ENCODE data around the gene OFD1. TPM values are rescaled to one million over a fixed set of nuclear protein-coding genes. Genes with fewer than 3 reads are reported as not detected.

The OFD1 gene
- polyA plus RNA-seq, 1 of the 3 experiments (the other 2 are of a cell fraction): 13.4 TPM

GRCh38 chrX:13816176-13816575 is 81.6 kb downstream of the OFD1 start:
- ChIA-PET CTCF (no interaction called here), POLR2A (no interaction called here)
- Histone ChIP-seq H3K4me1 (ENCODE audit: control insufficient read depth in 1 of 2, insufficient read depth in 2 of 2, low read depth in 1 of 2, low read length in 1 of 2) (no peaks in the 10 kb centered on the region), H3K36me3 (replicated peaks in 1 of 2; ENCODE audit: control insufficient read depth in 1 of 2, insufficient read depth in 2 of 2, low read length in 1 of 2) (no peaks in the 10 kb centered on the region), H3K27ac (ENCODE audit: low read depth in 2 of 2, low read length in 1 of 2) (no peak overlapping the region), H3K4me3 (ENCODE audit: low read depth in 2 of 2, low read length in 1 of 2) (no peak overlapping the region), H2AFZ (ENCODE audit: low read depth) (no peak overlapping the region), H3K4me2 (no peak overlapping the region), H3K9me3 (no peaks in the 10 kb centered on the region), H3K9ac (no peak overlapping the region), H3K9me2 (no peaks in the 10 kb centered on the region), H3K27me3 (ENCODE audit: insufficient read depth) (peaks cover 14% of the 10 kb centered on the region; the same call in 1 of the 2 replicates), H4K20me1 (ENCODE audit: insufficient read depth) (no peaks in the 10 kb centered on the region), H3K79me2 (ENCODE audit: insufficient read depth) (no peaks in the 10 kb centered on the region), H3F3A (replicated peaks; ENCODE audit: insufficient read depth) (no peaks in the 10 kb centered on the region)
- 35% methylated on average over 6 of the region's 6 CpGs for WGBS (ENCODE audit: low lambda C conversion rate)
- TF ChIP-seq USF2 (IDR thresholded peaks at IDR 0.05; ENCODE audit: borderline replicate concordance, low read depth, low read length): no peak
- no peak for TF ChIP-seq MAX (IDR thresholded peaks at IDR 0.05; ENCODE audit: low read depth)
- TF ChIP-seq CTCF (IDR thresholded peaks at IDR 0.05): no peak
- TF ChIP-seq EZH2phosphoT487 (IDR thresholded peaks at IDR 0.05; ENCODE audit: borderline replicate concordance, low read depth): no peak
- TF ChIP-seq GABPA (IDR thresholded peaks at IDR 0.05; ENCODE audit: low read depth): no peak
- no peak for TF ChIP-seq ELF1 (IDR thresholded peaks at IDR 0.05)
- no peak for TF ChIP-seq RAD21 (IDR thresholded peaks at IDR 0.05; ENCODE audit: low read length)
- DNase-seq: no peak

- Histone ChIP-seq H3K4me1 (ENCODE audit: control insufficient read depth in 1 of 2, insufficient read depth in 2 of 2, low read depth in 1 of 2, low read length in 1 of 2) (no peaks in the 10 kb centered on the region), H3K36me3 (replicated peaks in 1 of 2; ENCODE audit: control insufficient read depth in 1 of 2, insufficient read depth in 2 of 2, low read length in 1 of 2) (no peaks in the 10 kb centered on the region), H3F3A (replicated peaks; ENCODE audit: insufficient read depth) (no peaks in the 10 kb centered on the region), H2AFZ (ENCODE audit: low read depth) (no peak within 1 kb of the TSS), H3K9me2 (no peaks in the 10 kb centered on the region), H4K20me1 (ENCODE audit: insufficient read depth) (no peaks in the 10 kb centered on the region), H3K27me3 (ENCODE audit: insufficient read depth) (peaks cover 14% of the 10 kb centered on the region; the same call in 1 of the 2 replicates), H3K4me3 (ENCODE audit: low read depth in 2 of 2, low read length in 1 of 2) (no peak within 1 kb of the TSS), H3K9ac (no peak within 1 kb of the TSS), H3K9me3 (no peaks in the 10 kb centered on the region), H3K79me2 (ENCODE audit: insufficient read depth) (no peaks in the 10 kb centered on the region), H3K4me2 (no peak within 1 kb of the TSS), H3K27ac (ENCODE audit: low read depth in 2 of 2, low read length in 1 of 2) (no peak within 1 kb of the TSS)
- no peak for DNase-seq
- WGBS (ENCODE audit: low lambda C conversion rate): 38% methylated on average over 18 of the region's 19 CpGs
- TF ChIP-seq MXI1 (IDR thresholded peaks at IDR 0.05; ENCODE audit: low read depth, low read length) (no peak), SIN3A (IDR thresholded peaks at IDR 0.05; ENCODE audit: borderline replicate concordance, low read depth, low read length) (no peak), NRF1 (IDR thresholded peaks at IDR 0.05; ENCODE audit: low read depth, low read length) (no peak), FOXM1 (IDR thresholded peaks at IDR 0.05; ENCODE audit: low read depth) (no peak), RAD21 (IDR thresholded peaks at IDR 0.05; ENCODE audit: low read length) (no peak), RXRA (IDR thresholded peaks at IDR 0.05; ENCODE audit: borderline replicate concordance, low read depth) (no peak), ELF1 (IDR thresholded peaks at IDR 0.05) (no peak), JUND (IDR thresholded peaks at IDR 0.05) (no peak), USF2 (IDR thresholded peaks at IDR 0.05; ENCODE audit: borderline replicate concordance, low read depth, low read length) (no peak), MEF2A (IDR thresholded peaks at IDR 0.05; ENCODE audit: borderline replicate concordance, low read depth) (no peak)
- ChIA-PET CTCF (no interaction called here), POLR2A (no interaction called here)
Observed at GRCh38 chrX:13816643-13817627, 82.4 kb downstream of the OFD1 start, which contains the start of gene GPM6B. Gene GPM6B, minus strand, starts transcription at chrX:13817093. Its CDS starts 189 bp downstream, at chrX:13816904.
